HepG2 (cell line): ENCODE results near the gene BAHD1. TPM values are rescaled to one million over a fixed set of nuclear protein-coding genes. Genes with fewer than 3 reads are reported as not detected.
A peak's percentile ranks its signal among the peaks of the same experiment; 100 is the strongest.

ENCODE experiments used
- KLF11 ChIP-seq: IDR thresholded peaks from 2 replicates; pipeline ENCODE4 v1.6.1; 2016; ENCODE audit warnings: missing compliant biosample characterization
- NCOA1 ChIP-seq: sonication (generic); formaldehyde crosslinking; IDR thresholded peaks from 2 replicates; pipeline ENCODE4 v1.9.0; 2021; ENCODE audit warnings: missing genetic modification reagents
- NFKBIZ ChIP-seq: IDR thresholded peaks from 2 replicates; pipeline ENCODE4 v1.6.1; 2018; ENCODE audit warnings: missing genetic modification reagents, missing compliant biosample characterization
- PAX8 ChIP-seq: sonication (generic); formaldehyde crosslinking; IDR thresholded peaks from 2 replicates; pipeline ENCODE4 v1.8.0; 2022; ENCODE audit warnings: mild to moderate bottlenecking, missing genetic modification reagents, borderline replicate concordance
- POLR2AphosphoS5 ChIP-seq: IDR thresholded peaks from 2 replicates; pipeline ENCODE4 v1.6.1; 2012; ENCODE audit warnings: low read depth, low read length
- RXRB ChIP-seq: IDR thresholded peaks from 2 replicates; pipeline ENCODE4 v1.6.1; 2016; ENCODE audit warnings: borderline replicate concordance, missing genetic modification reagents, missing compliant biosample characterization
- SIX4 ChIP-seq: sonication (generic); formaldehyde crosslinking; IDR thresholded peaks from 2 replicates; pipeline ENCODE4 v1.4.0; 2020; ENCODE audit warnings: missing genetic modification reagents
- SP1 ChIP-seq, 2 experiments: fragments of 450-650 bp in 1 of 2; sonication (generic) in 1 of 2; formaldehyde crosslinking in 1 of 2; IDR thresholded peaks; 2 replicates each; pipeline versions ENCODE4 v1.4.0 to v1.6.1; 2016 to 2020; ENCODE audit warnings: missing genetic modification reagents in 1 of 2
- TGIF2 ChIP-seq: IDR thresholded peaks from 2 replicates; pipeline ENCODE4 v1.6.1; 2016; ENCODE audit warnings: control low read depth, missing compliant biosample characterization
- THYN1 ChIP-seq: sonication (generic); formaldehyde crosslinking; IDR thresholded peaks from 2 replicates; pipeline ENCODE4 v1.8.1; 2023; ENCODE audit warnings: low read depth, mild to moderate bottlenecking, moderate library complexity, missing genetic modification reagents, borderline replicate concordance
- ZBTB1 ChIP-seq: sonication (generic); formaldehyde crosslinking; IDR thresholded peaks from 2 replicates; pipeline ENCODE4 v1.4.0; 2020; ENCODE audit warnings: missing genetic modification reagents, borderline replicate concordance
- ZBTB3 ChIP-seq: sonication (generic); formaldehyde crosslinking; IDR thresholded peaks from 2 replicates; pipeline ENCODE4 v1.4.0; 2020; ENCODE audit warnings: low read depth, mild to moderate bottlenecking, moderate library complexity, missing genetic modification reagents, borderline replicate concordance
- ZFP36L1 ChIP-seq: sonication (generic); formaldehyde crosslinking; IDR thresholded peaks from 2 replicates; pipeline ENCODE4 v1.8.0; 2022; ENCODE audit warnings: mild to moderate bottlenecking, missing genetic modification reagents, moderate library complexity
- ZFP90 ChIP-seq: sonication (generic); formaldehyde crosslinking; IDR thresholded peaks from 2 replicates; pipeline ENCODE4 v1.8.0; 2022; ENCODE audit warnings: missing genetic modification reagents, mild to moderate bottlenecking, inconsistent platforms, borderline replicate concordance
- ZNF256 ChIP-seq: sonication (generic); formaldehyde crosslinking; conservative IDR thresholded peaks from 2 replicates; pipeline ENCODE4 v1.4.0; 2020; ENCODE audit warnings: missing genetic modification reagents
- ZNF33B ChIP-seq: sonication (generic); formaldehyde crosslinking; IDR thresholded peaks from 2 replicates; pipeline ENCODE4 v1.5.1; 2020; ENCODE audit warnings: mild to moderate bottlenecking, missing genetic modification reagents
- ZNF431 ChIP-seq: sonication (generic); formaldehyde crosslinking; IDR thresholded peaks from 2 replicates; pipeline ENCODE4 v1.9.0; 2022; ENCODE audit warnings: missing genetic modification reagents, low read depth, mild to moderate bottlenecking, borderline replicate concordance
- ZNF510 ChIP-seq: sonication (generic); formaldehyde crosslinking; IDR thresholded peaks from 2 replicates; pipeline ENCODE4 v1.4.0; 2020; ENCODE audit warnings: low read depth, mild to moderate bottlenecking, missing genetic modification reagents
- ZNF556 ChIP-seq: sonication (generic); formaldehyde crosslinking; IDR thresholded peaks from 2 replicates; pipeline ENCODE4 v1.4.0; 2020; ENCODE audit warnings: mild to moderate bottlenecking, missing genetic modification reagents, borderline replicate concordance
- ZNF747 ChIP-seq: sonication (generic); formaldehyde crosslinking; IDR thresholded peaks from 2 replicates; pipeline ENCODE4 v1.8.1; 2023; ENCODE audit warnings: missing genetic modification reagents, mild to moderate bottlenecking, borderline replicate concordance
- ZNF777 ChIP-seq: sonication (generic); formaldehyde crosslinking; IDR thresholded peaks from 2 replicates; pipeline ENCODE4 v1.4.0; 2020; ENCODE audit warnings: missing genetic modification reagents
- polyA plus RNA-seq, 8 experiments: library from polyadenylated mRNA; depleted of rRNA in 3 of 8; stranded (reverse) in 7 of 8; unstranded in 1 of 8; fragments of >200 nt; fragmentation: Illumina TruSeq in 4 of 8; extraction: Trizol in 4 of 8; gene quantifications; 2 replicates each; pipeline versions ENCODE4 v1.2.1 to v1.2.3, GENCODE V29; 2011 to 2016; ENCODE audit warnings: low read depth in 4 of 8, missing spikeins in 1 of 8, mixed read lengths in 1 of 8; ENCODE audit not compliant: insufficient read depth in 1 of 8
- total RNA-seq, 5 experiments: library from RNA; depleted of rRNA; stranded (reverse); fragments of >200 nt; fragmentation: Illumina TruSeq; extraction: Trizol; gene quantifications; 2 replicates each; pipeline ENCODE4 v1.2.3, GENCODE V29; 2016; ENCODE audit warnings: low read depth in 1 of 5
- TF ChIP-seq, protein P1 (sequence below): sonication (generic); formaldehyde crosslinking; IDR thresholded peaks from 2 replicates; pipeline ENCODE4 v1.4.0; 2020; ENCODE audit warnings: missing genetic modification reagents
- TF ChIP-seq, protein P2 (sequence below): sonication (generic); formaldehyde crosslinking; IDR thresholded peaks from 2 replicates; pipeline ENCODE4 v1.4.0; 2020; ENCODE audit warnings: mild to moderate bottlenecking, low read depth, missing genetic modification reagents
- TF ChIP-seq, protein P3 (sequence below): sonication (generic); formaldehyde crosslinking; IDR thresholded peaks from 2 replicates; pipeline ENCODE4 v1.5.0; 2020; ENCODE audit warnings: mild to moderate bottlenecking, missing genetic modification reagents

Gene BAHD1
- total and polyA plus RNA-seq, 2 of the 13 experiments (the other 11 are each of a cell fraction or from before 2014, with no cell fraction given) = 3.3 to 8.7 TPM

DNA sequence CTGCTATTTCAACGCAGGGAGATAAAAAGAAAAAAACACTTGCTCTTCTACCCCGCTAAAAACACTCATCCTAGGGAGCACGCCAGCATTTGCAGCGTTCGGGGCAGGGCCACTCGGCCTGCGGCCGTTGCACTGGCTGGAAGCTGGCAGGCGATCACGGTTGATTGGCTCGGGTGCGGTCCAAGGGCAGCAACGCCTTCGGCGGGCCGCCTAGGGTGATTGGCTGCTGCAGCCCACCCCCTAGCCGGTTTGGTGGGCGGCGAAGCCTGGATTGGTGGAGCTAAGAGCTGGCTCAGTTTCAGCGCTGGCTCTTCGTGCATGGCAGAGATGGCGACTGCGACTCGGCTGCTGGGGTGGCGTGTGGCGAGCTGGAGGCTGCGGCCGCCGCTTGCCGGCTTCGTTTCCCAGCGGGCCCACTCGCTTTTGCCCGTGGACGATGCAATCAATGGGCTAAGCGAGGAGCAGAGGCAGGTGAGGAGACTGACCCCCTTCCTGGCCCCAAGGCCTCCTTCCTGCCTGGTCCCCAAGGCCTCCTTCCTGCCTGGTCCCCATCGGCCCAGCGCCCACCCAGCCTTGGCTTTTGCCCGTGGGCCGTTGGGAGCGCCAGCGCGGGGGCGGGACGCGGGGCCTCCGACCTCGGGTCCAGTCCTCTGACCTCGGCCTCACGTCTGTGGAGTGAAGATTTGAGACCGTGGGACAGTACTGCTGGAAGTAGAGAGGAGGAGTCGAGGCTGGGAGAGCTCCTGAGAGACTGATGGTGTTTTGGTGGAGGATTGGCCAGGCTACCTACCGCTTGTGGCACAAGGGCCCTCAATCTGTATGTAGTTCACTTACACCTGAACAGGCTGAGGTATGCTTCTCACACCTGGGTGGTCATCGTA, 35.0 kb upstream of the BAHD1 start, which contains the start of gene IVD (continued):
- TF ChIP-seq, protein P1, sequence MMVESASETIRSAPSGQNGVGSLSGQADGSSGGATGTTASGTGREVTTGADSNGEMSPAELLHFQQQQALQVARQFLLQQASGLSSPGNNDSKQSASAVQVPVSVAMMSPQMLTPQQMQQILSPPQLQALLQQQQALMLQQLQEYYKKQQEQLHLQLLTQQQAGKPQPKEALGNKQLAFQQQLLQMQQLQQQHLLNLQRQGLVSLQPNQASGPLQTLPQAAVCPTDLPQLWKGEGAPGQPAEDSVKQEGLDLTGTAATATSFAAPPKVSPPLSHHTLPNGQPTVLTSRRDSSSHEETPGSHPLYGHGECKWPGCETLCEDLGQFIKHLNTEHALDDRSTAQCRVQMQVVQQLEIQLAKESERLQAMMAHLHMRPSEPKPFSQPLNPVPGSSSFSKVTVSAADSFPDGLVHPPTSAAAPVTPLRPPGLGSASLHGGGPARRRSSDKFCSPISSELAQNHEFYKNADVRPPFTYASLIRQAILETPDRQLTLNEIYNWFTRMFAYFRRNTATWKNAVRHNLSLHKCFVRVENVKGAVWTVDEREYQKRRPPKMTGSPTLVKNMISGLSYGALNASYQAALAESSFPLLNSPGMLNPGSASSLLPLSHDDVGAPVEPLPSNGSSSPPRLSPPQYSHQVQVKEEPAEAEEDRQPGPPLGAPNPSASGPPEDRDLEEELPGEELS (CRISPR knock-in tag) = no peak
- TF ChIP-seq ZFP36L1 (CRISPR knock-in tag) (no peak), THYN1 (CRISPR knock-in tag) (no peak), ZBTB1 (CRISPR knock-in tag) (no peak), TGIF2 (CRISPR knock-in tag) (peak; percentile 32; the same call in 1 of the 2 replicates), KLF11 (no peak), ZNF256 (CRISPR knock-in tag) (no peak), ZFP90 (no peak), PAX8 (peak; percentile 88; the same call in 1 of the 2 replicates), ZNF431 (CRISPR knock-in tag) (no peak), SP1 (IDR thresholded peaks at IDR 0.05) (no peak), SP1 (CRISPR knock-in tag; IDR thresholded peaks at IDR 0.05) (peak; percentile 79), ZNF556 (CRISPR knock-in tag) (peak; percentile 52; the same call in 1 of the 2 replicates), ZNF777 (CRISPR knock-in tag) (no peak; the same call in 1 of the 2 replicates), ZNF33B (CRISPR knock-in tag) (0 out of 2 replicates have a peak, but pooled peaks have one; percentile 71), SIX4 (no peak), RXRB (CRISPR knock-in tag) (no peak; the same call in 1 of the 2 replicates), ZNF747 (no peak), NCOA1 (CRISPR knock-in tag) (no peak), NFKBIZ (CRISPR knock-in tag) (no peak), ZBTB3 (CRISPR knock-in tag) (peak; percentile 52; the same call in 1 of the 2 replicates), ZNF510 (no peak), POLR2AphosphoS5 (peak; percentile 91)
- TF ChIP-seq, protein P2, sequence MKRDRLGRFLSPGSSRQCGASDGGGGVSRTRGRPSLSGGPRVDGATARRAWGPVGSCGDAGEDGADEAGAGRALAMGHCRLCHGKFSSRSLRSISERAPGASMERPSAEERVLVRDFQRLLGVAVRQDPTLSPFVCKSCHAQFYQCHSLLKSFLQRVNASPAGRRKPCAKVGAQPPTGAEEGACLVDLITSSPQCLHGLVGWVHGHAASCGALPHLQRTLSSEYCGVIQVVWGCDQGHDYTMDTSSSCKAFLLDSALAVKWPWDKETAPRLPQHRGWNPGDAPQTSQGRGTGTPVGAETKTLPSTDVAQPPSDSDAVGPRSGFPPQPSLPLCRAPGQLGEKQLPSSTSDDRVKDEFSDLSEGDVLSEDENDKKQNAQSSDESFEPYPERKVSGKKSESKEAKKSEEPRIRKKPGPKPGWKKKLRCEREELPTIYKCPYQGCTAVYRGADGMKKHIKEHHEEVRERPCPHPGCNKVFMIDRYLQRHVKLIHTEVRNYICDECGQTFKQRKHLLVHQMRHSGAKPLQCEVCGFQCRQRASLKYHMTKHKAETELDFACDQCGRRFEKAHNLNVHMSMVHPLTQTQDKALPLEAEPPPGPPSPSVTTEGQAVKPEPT (CRISPR knock-in tag) = no peak
- TF ChIP-seq, protein P3, sequence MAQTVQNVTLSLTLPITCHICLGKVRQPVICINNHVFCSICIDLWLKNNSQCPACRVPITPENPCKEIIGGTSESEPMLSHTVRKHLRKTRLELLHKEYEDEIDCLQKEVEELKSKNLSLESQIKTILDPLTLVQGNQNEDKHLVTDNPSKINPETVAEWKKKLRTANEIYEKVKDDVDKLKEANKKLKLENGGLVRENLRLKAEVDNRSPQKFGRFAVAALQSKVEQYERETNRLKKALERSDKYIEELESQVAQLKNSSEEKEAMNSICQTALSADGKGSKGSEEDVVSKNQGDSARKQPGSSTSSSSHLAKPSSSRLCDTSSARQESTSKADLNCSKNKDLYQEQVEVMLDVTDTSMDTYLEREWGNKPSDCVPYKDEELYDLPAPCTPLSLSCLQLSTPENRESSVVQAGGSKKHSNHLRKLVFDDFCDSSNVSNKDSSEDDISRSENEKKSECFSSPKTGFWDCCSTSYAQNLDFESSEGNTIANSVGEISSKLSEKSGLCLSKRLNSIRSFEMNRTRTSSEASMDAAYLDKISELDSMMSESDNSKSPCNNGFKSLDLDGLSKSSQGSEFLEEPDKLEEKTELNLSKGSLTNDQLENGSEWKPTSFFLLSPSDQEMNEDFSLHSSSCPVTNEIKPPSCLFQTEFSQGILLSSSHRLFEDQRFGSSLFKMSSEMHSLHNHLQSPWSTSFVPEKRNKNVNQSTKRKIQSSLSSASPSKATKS (CRISPR knock-in tag) = no peak
